ENCODE results near the gene SSH2.

The SSH2 gene

GRCh38 chr17:29733166-29733565 is 196.9 kb downstream of the SSH2 start:
- DNase-seq: no peak
- no peaks in the 10 kb centered on the region for H3K4me1 ChIP-seq
- peaks cover 0 to 5% (median 0%) of the 10 kb centered on the region in 3 donors for H3K9me3 ChIP-seq
- H3K4me3 ChIP-seq: no peak overlapping the region
- H3K27ac ChIP-seq: no peak overlapping the region
- no peaks in the 10 kb centered on the region for H3K27me3 ChIP-seq
- no peaks in the 10 kb centered on the region for H3K36me3 ChIP-seq
- intact Hi-C loops (cut with DNase I; ENCODE audit: low total_unique reads): no loop called here
- TF ChIP-seq CTCF (IDR thresholded peaks at IDR 0.05): no peak

GRCh38 chr17:29732613-29733012 is 197.4 kb downstream of the SSH2 start:
- no peak for TF ChIP-seq CTCF (IDR thresholded peaks at IDR 0.05)
- Histone ChIP-seq H3K27ac (no peak overlapping the region), H3K9me3 (peaks cover 0 to 5% (median 0%) of the 10 kb centered on the region in 3 donors), H3K4me1 (no peaks in the 10 kb centered on the region), H3K27me3 (no peaks in the 10 kb centered on the region), H3K4me3 (no peak overlapping the region), H3K36me3 (no peaks in the 10 kb centered on the region)
- DNase-seq: no peak
- intact Hi-C loops (cut with DNase I; ENCODE audit: low total_unique reads): no loop called here

GRCh38 chr17:29732209-29732608 is 197.8 kb downstream of the SSH2 start:
- intact Hi-C loops (cut with DNase I; ENCODE audit: low total_unique reads): no loop called here
- no peak overlapping the region for H3K4me3 ChIP-seq
- no peak for TF ChIP-seq CTCF (IDR thresholded peaks at IDR 0.05)
- no peaks in the 10 kb centered on the region for H3K36me3 ChIP-seq
- no peak overlapping the region for H3K27ac ChIP-seq
- no peaks in the 10 kb centered on the region for H3K4me1 ChIP-seq
- no peak for DNase-seq
- peaks cover 0 to 5% (median 0%) of the 10 kb centered on the region in 3 donors for H3K9me3 ChIP-seq
- H3K27me3 ChIP-seq: no peaks in the 10 kb centered on the region

- Histone ChIP-seq H3K27ac (no peak overlapping the region), H3K27me3 (no peaks in the 10 kb centered on the region), H3K9me3 (peaks cover 0 to 5% (median 0%) of the 10 kb centered on the region in 3 donors), H3K4me1 (no peaks in the 10 kb centered on the region), H3K4me3 (no peak overlapping the region), H3K36me3 (no peaks in the 10 kb centered on the region)
- intact Hi-C loops (cut with DNase I; ENCODE audit: low total_unique reads): no loop called here
- TF ChIP-seq CTCF (IDR thresholded peaks at IDR 0.05): no peak
- DNase-seq: no peak
Measured at GRCh38 chr17:29731589-29731929, 198.5 kb downstream of the SSH2 start.

- no peaks in the 10 kb centered on the region for H3K4me1 ChIP-seq
Measured at GRCh38 chr17:29728490-29728889, 201.5 kb downstream of the SSH2 start.

More at GRCh38 chr17:29728490-29728889, 201.5 kb downstream of the SSH2 start:
- Histone ChIP-seq H3K4me3 (no peak overlapping the region), H3K36me3 (no peaks in the 10 kb centered on the region), H3K27me3 (no peaks in the 10 kb centered on the region), H3K27ac (no peak overlapping the region), H3K9me3 (peaks cover 0 to 5% (median 0%) of the 10 kb centered on the region in 3 donors)
- intact Hi-C loops (cut with DNase I; ENCODE audit: low total_unique reads): no loop called here
- no peak for TF ChIP-seq CTCF (IDR thresholded peaks at IDR 0.05)
- no peak for DNase-seq

Measured in tibial artery (tissue), 4 donors.